HUES48 (cell line): ENCODE measurements around the gene RNF4.

Experiments used
- H3K27ac ChIP-seq: one replicate; pipeline ENCODE4 v1.7.0; 2013; ENCODE audit warnings: low read depth, low read length, inconsistent platforms
- H3K27me3 ChIP-seq: 2 replicates; pipeline ENCODE4 v1.6.1; 2013; ENCODE audit warnings: mild to moderate bottlenecking, low read length; ENCODE audit not compliant: control insufficient read depth, insufficient read depth
- H3K36me3 ChIP-seq: 2 replicates; pipeline ENCODE4 v1.6.1; 2013; ENCODE audit warnings: low read length; ENCODE audit not compliant: control insufficient read depth, insufficient read depth
- H3K4me1 ChIP-seq: 2 replicates; pipeline ENCODE4 v1.6.1; 2013; ENCODE audit warnings: mild to moderate bottlenecking, low read length; ENCODE audit not compliant: control insufficient read depth, insufficient read depth
- H3K4me3 ChIP-seq: 2 replicates; pipeline ENCODE4 v1.5.1; 2013; ENCODE audit warnings: mild to moderate bottlenecking, low read depth, low read length
- H3K9ac ChIP-seq: 2 replicates; pipeline ENCODE4 v1.6.1; 2013; ENCODE audit warnings: mild to moderate bottlenecking, low read depth, low read length, moderate library complexity
- H3K9me3 ChIP-seq: 2 replicates; pipeline ENCODE4 v1.6.1; 2013; ENCODE audit warnings: low read length; ENCODE audit not compliant: control insufficient read depth, insufficient read depth

The RNF4 gene

GRCh38 chr4:2482192-2482591 lies 13.3 kb downstream of the RNF4 start:
- Histone ChIP-seq H3K4me1 (peaks cover 30% of the 10 kb centered on the region), H3K27me3 (no peaks in the 10 kb centered on the region), H3K9ac (no peak overlapping the region), H3K9me3 (no peaks in the 10 kb centered on the region), H3K36me3 (peaks cover 4% of the 10 kb centered on the region), H3K27ac (no peak overlapping the region), H3K4me3 (no peak overlapping the region)

GRCh38 chr4:2482693-2483092 lies 13.8 kb downstream of the RNF4 start:
- Histone ChIP-seq H3K9ac (no peak overlapping the region), H3K4me3 (no peak overlapping the region), H3K27ac (no peak overlapping the region), H3K36me3 (peaks cover 4% of the 10 kb centered on the region), H3K9me3 (no peaks in the 10 kb centered on the region), H3K27me3 (no peaks in the 10 kb centered on the region), H3K4me1 (peaks cover 27% of the 10 kb centered on the region)

- H3K27ac ChIP-seq: no peak overlapping the region
- peaks cover 4% of the 10 kb centered on the region for H3K36me3 ChIP-seq
- no peaks in the 10 kb centered on the region for H3K27me3 ChIP-seq
- H3K9ac ChIP-seq: no peak overlapping the region
- H3K4me3 ChIP-seq: no peak overlapping the region
- no peaks in the 10 kb centered on the region for H3K9me3 ChIP-seq
- H3K4me1 ChIP-seq: peaks cover 21% of the 10 kb centered on the region
These were observed 14.3 kb downstream of the RNF4 start for GRCh38 chr4:2483237-2483636.

GRCh38 chr4:2484185-2484584 lies 15.3 kb downstream of the RNF4 start:
- Histone ChIP-seq H3K4me1 (peaks cover 22% of the 10 kb centered on the region), H3K4me3 (no peak overlapping the region), H3K9ac (no peak overlapping the region), H3K36me3 (peaks cover 7% of the 10 kb centered on the region), H3K9me3 (no peaks in the 10 kb centered on the region), H3K27ac (no peak overlapping the region), H3K27me3 (no peaks in the 10 kb centered on the region)

GRCh38 chr4:2484993-2485392 lies 16.1 kb downstream of the RNF4 start:
- H3K9me3 ChIP-seq: no peaks in the 10 kb centered on the region
- H3K4me1 ChIP-seq: peaks cover 23% of the 10 kb centered on the region
- H3K4me3 ChIP-seq: no peak overlapping the region
- H3K36me3 ChIP-seq: peaks cover 15% of the 10 kb centered on the region
- H3K27ac ChIP-seq: no peak overlapping the region
- H3K27me3 ChIP-seq: no peaks in the 10 kb centered on the region
- H3K9ac ChIP-seq: no peak overlapping the region

GRCh38 chr4:2485956-2486355 lies 17.1 kb downstream of the RNF4 start:
- no peaks in the 10 kb centered on the region for H3K27me3 ChIP-seq
- H3K4me3 ChIP-seq: no peak overlapping the region
- peaks cover 23% of the 10 kb centered on the region for H3K4me1 ChIP-seq
- no peak overlapping the region for H3K27ac ChIP-seq
- H3K9ac ChIP-seq: no peak overlapping the region
- peaks cover 24% of the 10 kb centered on the region for H3K36me3 ChIP-seq
- no peaks in the 10 kb centered on the region for H3K9me3 ChIP-seq

GRCh38 chr4:2486981-2487380 lies 18.1 kb downstream of the RNF4 start:
- Histone ChIP-seq H3K9ac (no peak overlapping the region), H3K4me1 (peaks cover 20% of the 10 kb centered on the region), H3K36me3 (peaks cover 32% of the 10 kb centered on the region), H3K9me3 (no peaks in the 10 kb centered on the region), H3K27me3 (no peaks in the 10 kb centered on the region), H3K4me3 (no peak overlapping the region), H3K27ac (no peak overlapping the region)

GRCh38 chr4:2487632-2488031 lies 18.7 kb downstream of the RNF4 start:
- Histone ChIP-seq H3K9ac (no peak overlapping the region), H3K9me3 (no peaks in the 10 kb centered on the region), H3K4me1 (peaks cover 14% of the 10 kb centered on the region; the same call in 1 of the 2 replicates), H3K27me3 (no peaks in the 10 kb centered on the region), H3K4me3 (no peak overlapping the region), H3K27ac (no peak overlapping the region), H3K36me3 (peaks cover 38% of the 10 kb centered on the region)

- no peak overlapping the region for H3K4me3 ChIP-seq
- H3K9me3 ChIP-seq: no peaks in the 10 kb centered on the region
- H3K27me3 ChIP-seq: no peaks in the 10 kb centered on the region
- peaks cover 13% of the 10 kb centered on the region; the same call in 1 of the 2 replicates for H3K4me1 ChIP-seq
- no peak overlapping the region for H3K9ac ChIP-seq
- H3K27ac ChIP-seq: no peak overlapping the region
- peaks cover 49% of the 10 kb centered on the region for H3K36me3 ChIP-seq
These were observed 20.3 kb downstream of the RNF4 start for GRCh38 chr4:2489081-2489805.

- Histone ChIP-seq H3K4me3 (no peak overlapping the region), H3K27me3 (no peaks in the 10 kb centered on the region), H3K9ac (no peak overlapping the region), H3K36me3 (peaks cover 55% of the 10 kb centered on the region), H3K9me3 (no peaks in the 10 kb centered on the region), H3K27ac (no peak overlapping the region), H3K4me1 (0 out of 2 replicates have a peak, but pooled peaks cover 8% of the 10 kb centered on the region)
These were observed 21.1 kb downstream of the RNF4 start for GRCh38 chr4:2489841-2490552.

- H3K4me3 ChIP-seq: no peak overlapping the region
- H3K36me3 ChIP-seq: peaks cover 82% of the 10 kb centered on the region
- H3K27me3 ChIP-seq: no peaks in the 10 kb centered on the region
- H3K27ac ChIP-seq: no peak overlapping the region
- H3K9ac ChIP-seq: no peak overlapping the region
- no peaks in the 10 kb centered on the region for H3K9me3 ChIP-seq
- 0 out of 2 replicates have a peak, but pooled peaks cover 4% of the 10 kb centered on the region for H3K4me1 ChIP-seq
These were observed 24.1 kb downstream of the RNF4 start for GRCh38 chr4:2492970-2493369.
